Mucosa of descending colon (tissue), 3 donors: ENCODE measurements around the gene NSUN6. TPM values are rescaled to one million over a fixed set of nuclear protein-coding genes. Genes with fewer than 3 reads are reported as not detected.
"Not testable (repeated sequence)": the region's sequence is repeated elsewhere in the genome, so short reads cannot be mapped to it uniquely, and the experiment has no call there.

ENCODE experiments used
- ATAC-seq: fragments of 200-7000 bp; cut with Tn5 transposase; one replicate; pipeline ENCODE4 v1.9.1; 2020; ENCODE audit warnings: mild to moderate bottlenecking, moderate library complexity
- DNase-seq, 3 donors: peaks; one replicate each; pipeline ENCODE4 v3.0.0-alpha.2; 2020
- H3K36me3 ChIP-seq: fragments of 200-600 bp; one replicate; pipeline ENCODE4 v1.8.0; 2021; ENCODE audit warnings: low read depth, mild to moderate bottlenecking
- H3K4me1 ChIP-seq: fragments of 200-600 bp; one replicate; pipeline ENCODE4 v1.8.0; 2021; ENCODE audit warnings: low read depth, mild to moderate bottlenecking
- H3K4me3 ChIP-seq: fragments of 200-600 bp; one replicate; pipeline ENCODE4 v1.8.0; 2021; ENCODE audit warnings: mild to moderate bottlenecking
- H3K9me3 ChIP-seq: fragments of 200-600 bp; one replicate; pipeline ENCODE4 v1.8.0; 2021; ENCODE audit warnings: mild to moderate bottlenecking
- intact Hi-C, 2 donors: fragments of 100-400 bp; cut with DNase I in 1 of 2; cut with micrococcal nuclease in 1 of 2; formaldehyde crosslinking; loops; one replicate each; pipeline versions ENCODE4 v1.11.0 to v1.11.1; 2022; cut with DNase I, micrococcal nuclease
- total RNA-seq, 3 donors: library from RNA; stranded (reverse); fragmentation: NEBNext Ultra II Directional in 2 of 3; extraction: Animal tissue kit (Norgen Biotek cat#: 25700) in 2 of 3; gene quantifications; one replicate each; pipeline versions ENCODE4 v1.2.1 to v1.2.4, GENCODE V29; 2021 to 2023
- TF ChIP-seq, protein P1 (sequence below): fragments of 200-600 bp; IDR thresholded peaks from one replicate; pipeline ENCODE4 v1.8.0; 2022; ENCODE audit warnings: antibody characterized with exemption, mild to moderate bottlenecking
- donor health status: DM: no; HTN: no; CAD: no; lungs with moderate emphysema.
- donor health status: DM: no; HTN: no; CAD: no.
- donor health status: DM: no; HTN: yes; CAD: no.

The NSUN6 gene
- total RNA-seq, 3 donors from 2014 or later: 10.2 to 21.1 (median 13.6) TPM

DNA sequence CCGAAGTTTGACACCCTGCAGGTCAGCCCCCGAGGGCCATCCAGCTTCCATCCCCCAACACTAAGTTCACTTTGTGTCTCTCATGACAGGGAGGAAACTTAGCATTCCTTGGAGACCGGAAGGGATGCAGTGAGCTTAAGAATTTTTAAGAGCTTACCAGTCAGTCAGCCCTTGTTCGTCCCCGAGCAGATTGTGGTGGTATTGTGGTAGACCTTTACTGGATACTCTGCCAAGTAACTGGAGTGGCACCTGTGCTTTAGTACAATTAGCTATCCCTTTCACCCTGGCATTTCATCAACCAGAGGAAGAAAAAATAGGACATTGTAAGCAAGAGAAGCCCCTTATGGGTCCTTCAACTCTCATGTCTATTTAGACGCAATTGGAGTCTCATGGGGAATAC lies 74.8 kb downstream of the NSUN6 start:
- intact Hi-C loops: no loop called here
- TF ChIP-seq, protein P1, sequence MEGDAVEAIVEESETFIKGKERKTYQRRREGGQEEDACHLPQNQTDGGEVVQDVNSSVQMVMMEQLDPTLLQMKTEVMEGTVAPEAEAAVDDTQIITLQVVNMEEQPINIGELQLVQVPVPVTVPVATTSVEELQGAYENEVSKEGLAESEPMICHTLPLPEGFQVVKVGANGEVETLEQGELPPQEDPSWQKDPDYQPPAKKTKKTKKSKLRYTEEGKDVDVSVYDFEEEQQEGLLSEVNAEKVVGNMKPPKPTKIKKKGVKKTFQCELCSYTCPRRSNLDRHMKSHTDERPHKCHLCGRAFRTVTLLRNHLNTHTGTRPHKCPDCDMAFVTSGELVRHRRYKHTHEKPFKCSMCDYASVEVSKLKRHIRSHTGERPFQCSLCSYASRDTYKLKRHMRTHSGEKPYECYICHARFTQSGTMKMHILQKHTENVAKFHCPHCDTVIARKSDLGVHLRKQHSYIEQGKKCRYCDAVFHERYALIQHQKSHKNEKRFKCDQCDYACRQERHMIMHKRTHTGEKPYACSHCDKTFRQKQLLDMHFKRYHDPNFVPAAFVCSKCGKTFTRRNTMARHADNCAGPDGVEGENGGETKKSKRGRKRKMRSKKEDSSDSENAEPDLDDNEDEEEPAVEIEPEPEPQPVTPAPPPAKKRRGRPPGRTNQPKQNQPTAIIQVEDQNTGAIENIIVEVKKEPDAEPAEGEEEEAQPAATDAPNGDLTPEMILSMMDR: no peak
- no peaks in the 10 kb centered on the region for H3K4me1 ChIP-seq
- H3K9me3 ChIP-seq: peaks cover 4% of the 10 kb centered on the region
- DNase-seq (no peak), ATAC-seq (no peak)
- no peak overlapping the region for H3K4me3 ChIP-seq
- H3K36me3 ChIP-seq: no peaks in the 10 kb centered on the region

DNA sequence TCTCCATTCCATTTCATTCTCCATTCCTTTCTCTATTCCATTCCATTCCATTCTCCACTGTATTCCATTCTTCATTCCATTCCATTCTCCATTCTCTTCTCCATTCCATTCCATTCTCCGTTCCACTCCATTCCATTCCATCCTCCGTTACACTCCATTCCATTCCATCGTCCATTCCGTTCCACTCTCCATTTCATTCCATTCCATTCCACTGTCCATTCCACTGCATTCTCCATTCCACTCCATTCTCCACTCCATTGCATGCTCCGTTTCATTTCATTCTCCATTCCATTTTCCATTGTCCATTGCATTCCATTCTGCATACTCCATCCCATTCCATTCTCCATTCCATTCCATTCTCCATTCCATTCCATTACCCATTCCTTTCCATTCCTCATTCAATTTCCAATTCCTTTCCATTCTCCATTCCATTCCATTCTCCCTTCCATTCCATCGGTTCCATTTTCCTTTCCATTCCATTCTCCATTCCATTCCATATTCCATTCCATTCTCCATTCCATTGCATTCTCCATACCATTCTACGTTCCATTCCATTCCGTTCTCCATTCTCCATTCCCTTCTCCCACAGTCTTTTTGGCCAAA lies 78.3 kb downstream of the NSUN6 start:
- Histone ChIP-seq H3K4me1 (no peaks in the 10 kb centered on the region), H3K9me3 (peaks cover 12% of the 10 kb centered on the region), H3K4me3 (no peak overlapping the region), H3K36me3 (no peaks in the 10 kb centered on the region)
- ATAC-seq (no peak), DNase-seq (no peak)
- intact Hi-C loops: no loop called here
- TF ChIP-seq, protein P1: no peak

DNA sequence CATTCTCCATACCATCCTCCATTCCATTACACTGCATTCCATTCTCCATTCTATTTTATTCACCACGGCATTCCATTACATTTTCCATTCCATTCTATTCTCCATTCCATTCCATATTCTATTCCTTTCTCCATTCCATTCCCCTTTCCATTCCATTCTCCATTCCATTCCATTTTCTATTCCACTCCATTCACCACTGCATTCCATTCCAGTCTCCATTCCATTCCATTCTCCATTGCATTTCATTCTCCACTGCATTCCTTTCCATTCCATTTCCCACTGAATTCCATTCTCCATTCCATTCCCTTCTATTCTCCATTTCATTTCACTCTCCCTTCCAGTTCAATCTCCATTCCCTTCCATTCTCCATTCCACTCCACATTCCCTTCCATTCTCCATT lies 79.6 kb downstream of the NSUN6 start:
- Histone ChIP-seq H3K4me1 (no peaks in the 10 kb centered on the region), H3K9me3 (peaks cover 20% of the 10 kb centered on the region), H3K36me3 (no peaks in the 10 kb centered on the region), H3K4me3 (no peak overlapping the region)
- intact Hi-C loops: no loop called here
- TF ChIP-seq, protein P1: no peak
- ATAC-seq: no peak
- DNase-seq: no peak

DNA sequence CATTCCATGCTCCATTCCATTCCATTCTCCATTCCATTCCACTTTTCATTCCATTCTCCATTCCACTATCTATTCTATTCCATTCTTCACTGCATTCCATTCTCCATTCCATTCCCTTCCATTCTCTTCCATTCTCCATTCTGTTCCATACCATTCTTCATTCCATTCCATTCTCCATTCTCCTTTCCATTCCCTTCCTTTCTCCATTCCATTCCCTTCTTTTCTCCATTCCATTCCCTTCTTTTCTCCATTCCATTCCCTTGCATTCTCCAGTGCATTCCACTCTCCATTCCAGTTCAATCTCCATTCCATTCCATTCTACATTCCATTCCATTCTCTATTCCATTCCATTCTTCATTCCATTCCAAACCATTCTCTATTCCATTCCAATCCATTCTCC lies 80.3 kb downstream of the NSUN6 start:
- H3K36me3 ChIP-seq: no peaks in the 10 kb centered on the region
- peaks cover 20% of the 10 kb centered on the region for H3K9me3 ChIP-seq
- H3K4me1 ChIP-seq: no peaks in the 10 kb centered on the region
- TF ChIP-seq, protein P1: no peak
- no peak overlapping the region for H3K4me3 ChIP-seq
- ATAC-seq (no peak), DNase-seq (no peak)
- intact Hi-C loops: no loop called here

DNA sequence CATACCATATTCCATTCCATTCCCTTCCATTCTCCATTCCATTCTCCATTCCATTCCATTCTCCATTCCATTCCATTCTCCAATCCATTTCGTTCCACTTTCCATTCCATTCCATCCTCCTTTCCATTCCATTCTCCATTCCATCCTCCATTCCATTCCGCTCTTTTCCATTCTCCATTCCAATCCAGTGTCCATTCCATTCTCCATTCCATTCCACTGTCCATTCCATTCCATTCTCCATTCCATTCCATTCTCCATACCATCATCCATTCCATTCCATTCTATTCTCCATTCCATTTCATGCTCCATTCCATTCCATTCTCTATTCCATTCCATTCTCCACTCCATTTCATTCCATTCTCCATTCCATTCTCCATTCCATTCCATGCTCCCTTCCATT lies 81.0 kb downstream of the NSUN6 start:
- intact Hi-C loops, H3K36me3 ChIP-seq, ATAC-seq, H3K4me1 ChIP-seq, DNase-seq, H3K4me3 ChIP-seq: not testable (repeated sequence)
- H3K9me3 ChIP-seq: peaks cover 22% of the 10 kb centered on the region

DNA sequence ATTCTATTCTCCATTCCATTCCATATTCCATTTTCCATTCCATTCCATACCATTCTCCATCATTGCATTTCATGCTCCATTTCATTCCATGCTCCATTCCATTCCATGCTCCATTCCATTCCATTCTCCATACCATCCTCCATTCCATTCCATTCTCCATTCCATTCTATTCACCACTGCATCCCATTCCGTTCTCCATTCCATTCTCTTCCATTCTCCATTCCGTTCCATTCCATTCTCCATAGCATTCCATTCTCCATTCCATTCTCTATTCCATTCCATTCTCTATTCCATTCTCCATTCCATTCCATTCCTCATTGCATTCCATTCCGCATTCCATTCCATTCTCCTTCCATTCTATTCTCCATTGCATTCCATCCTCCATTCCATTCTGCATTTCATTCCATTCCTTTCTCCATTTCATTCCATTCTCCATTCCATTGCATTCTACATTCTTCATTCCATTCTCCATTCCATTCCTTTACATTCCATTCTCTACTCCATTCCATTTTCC lies 84.0 kb downstream of the NSUN6 start:
- DNase-seq (no peak), ATAC-seq (no peak)
- Histone ChIP-seq H3K9me3 (peaks cover 43% of the 10 kb centered on the region), H3K36me3 (no peaks in the 10 kb centered on the region), H3K4me3 (no peak overlapping the region), H3K4me1 (no peaks in the 10 kb centered on the region)
- TF ChIP-seq, protein P1: no peak
- intact Hi-C loops: no loop called here
